ENCODE data around the gene USH2A.

The USH2A gene

GRCh38 chr1:216416488-216416887 is 6.8 kb downstream of the USH2A start:
- no peak overlapping the region for H3K4me3 ChIP-seq
- H3K27ac ChIP-seq = no peak overlapping the region
- DNase-seq (ENCODE audit: low spot score) = no peak
- TF ChIP-seq CTCF (IDR thresholded peaks at IDR 0.05) = no peak

- TF ChIP-seq CTCF (IDR thresholded peaks at IDR 0.05) = no peak
- H3K27ac ChIP-seq = no peak overlapping the region
- no peak for DNase-seq (ENCODE audit: low spot score)
- H3K4me3 ChIP-seq = no peak overlapping the region
Observed at GRCh38 chr1:216410026-216410425, 13.2 kb downstream of the USH2A start.

GRCh38 chr1:216390956-216391355 is 32.3 kb downstream of the USH2A start:
- no peak for TF ChIP-seq CTCF (IDR thresholded peaks at IDR 0.05)
- no peak for DNase-seq (ENCODE audit: low spot score)
- H3K27ac ChIP-seq = no peak overlapping the region
- H3K4me3 ChIP-seq = no peak overlapping the region

DNA sequence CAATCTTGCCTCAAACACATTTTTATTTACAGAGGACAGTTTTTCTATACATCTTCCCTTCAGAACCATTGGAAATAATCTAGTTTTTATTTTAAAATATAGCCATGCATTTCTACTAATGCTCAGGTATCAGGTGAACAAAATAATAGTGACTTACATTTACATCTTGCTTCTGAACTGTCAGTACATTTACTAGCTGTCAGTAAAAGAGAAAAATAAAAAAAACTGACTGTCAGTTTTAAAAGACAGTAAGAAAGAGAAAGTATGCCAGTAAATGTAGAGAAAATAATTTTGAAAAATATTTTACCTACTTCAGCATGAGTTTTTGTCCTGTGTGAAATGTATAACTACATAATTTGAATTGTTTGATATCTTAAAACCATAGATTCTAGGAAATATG is 33.5 kb downstream of the USH2A start:
- TF ChIP-seq CTCF (IDR thresholded peaks at IDR 0.05) = no peak
- no peak overlapping the region for H3K4me3 ChIP-seq
- no peak overlapping the region for H3K27ac ChIP-seq
- DNase-seq (ENCODE audit: low spot score) = no peak

DNA sequence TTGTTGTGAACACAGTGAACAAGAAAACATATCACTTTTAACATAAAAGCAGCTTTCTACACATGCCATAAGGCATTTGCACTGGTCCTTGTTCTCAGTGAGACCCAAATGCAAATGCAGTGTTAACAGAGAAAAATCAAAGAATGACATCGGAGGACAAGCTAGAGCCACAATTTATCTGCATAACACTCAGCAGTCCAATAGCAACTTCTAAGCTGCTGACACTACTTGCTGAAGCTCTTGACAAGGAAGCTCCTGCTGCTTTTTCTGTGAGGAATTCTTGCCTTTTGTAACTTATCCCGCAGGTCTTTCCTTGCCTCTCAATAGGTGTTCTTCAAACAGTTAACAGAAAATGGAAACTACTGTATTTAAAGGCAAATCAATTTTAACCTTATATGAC is 34.7 kb downstream of the USH2A start:
- no peak for DNase-seq (ENCODE audit: low spot score)
- Histone ChIP-seq H3K4me3 (no peak overlapping the region), H3K27ac (no peak overlapping the region)
- no peak for TF ChIP-seq CTCF (IDR thresholded peaks at IDR 0.05)

DNA sequence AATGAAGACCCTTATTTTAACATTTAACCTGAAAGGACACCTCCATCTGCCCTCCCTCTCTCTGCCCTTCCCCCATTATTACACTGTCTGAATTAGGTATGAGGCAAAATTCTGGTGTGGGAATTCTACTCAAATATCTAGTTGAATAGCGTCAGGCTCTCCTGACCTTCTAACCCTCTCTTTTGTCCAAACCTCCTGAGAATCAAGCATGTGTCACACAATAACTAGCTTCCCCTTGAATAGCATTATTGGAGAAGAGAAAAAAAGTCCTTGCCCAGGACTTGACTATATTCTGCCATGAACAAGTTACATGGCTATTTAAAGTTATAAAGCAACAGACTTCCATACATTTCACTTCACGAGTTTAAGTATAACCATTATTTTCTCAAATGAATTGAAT is 35.5 kb downstream of the USH2A start:
- no peak for TF ChIP-seq CTCF (IDR thresholded peaks at IDR 0.05)
- no peak for DNase-seq (ENCODE audit: low spot score)
- Histone ChIP-seq H3K4me3 (no peak overlapping the region), H3K27ac (no peak overlapping the region)

- no peak for DNase-seq (ENCODE audit: low spot score)
- Histone ChIP-seq H3K4me3 (no peak overlapping the region), H3K27ac (no peak overlapping the region)
- no peak for TF ChIP-seq CTCF (IDR thresholded peaks at IDR 0.05)
Observed at GRCh38 chr1:216379441-216379840, 43.8 kb downstream of the USH2A start.

All from coronary artery (tissue), 2 donors.